Astrocyte (in vitro differentiated cells and primary cell): ENCODE measurements around the gene HOXC6. TPM values are rescaled to one million over a fixed set of nuclear protein-coding genes. Genes with fewer than 3 reads are reported as not detected.

ENCODE experiments used
- DNase-seq: peaks from one replicate; pipeline ENCODE4 v3.0.0-alpha.2; 2010; ENCODE audit warnings: low read depth
- FAIRE-seq: peaks from 2 replicates; lab custom pipeline; 2011; peaks lifted over from hg19 to GRCh38; lab: Jason Lieb, UNC
- H2AFZ ChIP-seq: 2 replicates; pipeline ENCODE4 v1.6.0; 2012; ENCODE audit warnings: low read depth, low read length, inconsistent platforms
- H3K27ac ChIP-seq: 2 replicates; pipeline ENCODE4 v1.5.1; 2011; ENCODE audit warnings: low read depth, low read length, inconsistent platforms
- H3K27me3 ChIP-seq: 2 replicates; pipeline ENCODE4 v1.6.0; 2011; ENCODE audit warnings: low read length, inconsistent platforms; ENCODE audit not compliant: insufficient read depth
- H3K36me3 ChIP-seq: 2 replicates; pipeline ENCODE4 v1.5.1; 2011; ENCODE audit warnings: low read length, inconsistent platforms; ENCODE audit not compliant: insufficient read depth
- H3K4me1 ChIP-seq: 2 replicates; pipeline ENCODE4 v1.5.1; 2011; ENCODE audit warnings: low read length, inconsistent platforms; ENCODE audit not compliant: insufficient read depth
- H3K4me2 ChIP-seq: 2 replicates; pipeline ENCODE4 v1.6.0; 2012; ENCODE audit warnings: low read length, inconsistent platforms
- H3K4me3 ChIP-seq: 2 replicates; pipeline ENCODE4 v1.5.1; 2011; ENCODE audit warnings: low read depth, mild to moderate bottlenecking, low read length, inconsistent platforms; ENCODE audit not compliant: insufficient read depth
- H3K79me2 ChIP-seq: 2 replicates; pipeline ENCODE4 v1.6.0; 2012; ENCODE audit warnings: mild to moderate bottlenecking, low read length, inconsistent platforms; ENCODE audit not compliant: insufficient read depth
- H3K9ac ChIP-seq: 2 replicates; pipeline ENCODE4 v1.6.0; 2012; ENCODE audit warnings: mild to moderate bottlenecking, low read length, inconsistent platforms
- H3K9me3 ChIP-seq: 2 replicates; pipeline ENCODE4 v1.5.1; 2012; ENCODE audit warnings: low read depth, mild to moderate bottlenecking, low read length, inconsistent platforms; ENCODE audit not compliant: insufficient read depth
- H4K20me1 ChIP-seq: 2 replicates; pipeline ENCODE4 v1.6.0; 2012; ENCODE audit warnings: low read length, inconsistent platforms; ENCODE audit not compliant: insufficient read depth
- H3K27ac Mint-ChIP-seq: one replicate; pipeline ENCODE4 v1.8.0; 2021; ENCODE audit warnings: mild to moderate bottlenecking, mixed read lengths; ENCODE audit not compliant: unreplicated experiment
- H3K27me3 Mint-ChIP-seq: one replicate; pipeline ENCODE4 v1.8.0; 2021; ENCODE audit warnings: low read depth, mixed read lengths; ENCODE audit not compliant: unreplicated experiment
- H3K36me3 Mint-ChIP-seq: one replicate; pipeline ENCODE4 v1.8.0; 2021; ENCODE audit warnings: low read depth, mixed read lengths; ENCODE audit not compliant: unreplicated experiment
- H3K4me1 Mint-ChIP-seq: one replicate; pipeline ENCODE4 v1.8.0; 2021; ENCODE audit warnings: low read depth, mixed read lengths; ENCODE audit not compliant: unreplicated experiment
- H3K4me3 Mint-ChIP-seq: one replicate; pipeline ENCODE4 v1.8.0; 2021; ENCODE audit warnings: mild to moderate bottlenecking, moderate library complexity, mixed read lengths; ENCODE audit not compliant: unreplicated experiment
- H3K9me3 Mint-ChIP-seq: one replicate; pipeline ENCODE4 v1.8.0; 2021; ENCODE audit warnings: mild to moderate bottlenecking, mixed read lengths; ENCODE audit not compliant: unreplicated experiment
- EZH2 ChIP-seq: IDR thresholded peaks from 2 replicates; pipeline ENCODE4 v1.6.1; 2012; ENCODE audit warnings: mild to moderate bottlenecking, low read length, inconsistent platforms; ENCODE audit not compliant: insufficient read depth
- total RNA-seq: library from RNA; stranded (reverse); gene quantifications from 2 replicates; pipeline ENCODE4 v1.2.1, GENCODE V29; 2021
- TF ChIP-seq, protein P1 (sequence below): IDR thresholded peaks from 2 replicates; pipeline ENCODE4 v1.5.1; 2011; ENCODE audit warnings: low read depth, mild to moderate bottlenecking, inconsistent platforms, low read length, moderate library complexity; ENCODE audit not compliant: insufficient read depth

The HOXC6 gene
- total RNA-seq, 1 donor from 2014 or later, result not detected

GRCh38 chr12:53997204-53998109, 30.8 kb upstream of the HOXC6 start:
- Histone ChIP-seq H3K79me2 (no peaks in the 10 kb centered on the region), H3K4me1 (peaks cover 4% of the 10 kb centered on the region), H3K9me3 (peaks cover 7% of the 10 kb centered on the region), H3K4me3 (no peak overlapping the region), H2AFZ (no peak overlapping the region), H3K27ac (no peak overlapping the region), H3K4me2 (no peak overlapping the region), H3K27me3 (peaks cover 93% of the 10 kb centered on the region), H3K36me3 (no peaks in the 10 kb centered on the region), H3K9ac (no peak overlapping the region), H4K20me1 (no peaks in the 10 kb centered on the region)
- Mint-ChIP-seq H3K36me3 (no peaks in the 10 kb centered on the region), H3K4me3 (no peak overlapping the region), H3K27me3 (peaks cover 84% of the 10 kb centered on the region), H3K9me3 (peaks cover 24% of the 10 kb centered on the region), H3K4me1 (no peaks in the 10 kb centered on the region), H3K27ac (no peak overlapping the region)
- DNase-seq (no peak), FAIRE-seq (no peak)
- TF ChIP-seq EZH2, result peak; percentile 72
- TF ChIP-seq, protein P1, sequence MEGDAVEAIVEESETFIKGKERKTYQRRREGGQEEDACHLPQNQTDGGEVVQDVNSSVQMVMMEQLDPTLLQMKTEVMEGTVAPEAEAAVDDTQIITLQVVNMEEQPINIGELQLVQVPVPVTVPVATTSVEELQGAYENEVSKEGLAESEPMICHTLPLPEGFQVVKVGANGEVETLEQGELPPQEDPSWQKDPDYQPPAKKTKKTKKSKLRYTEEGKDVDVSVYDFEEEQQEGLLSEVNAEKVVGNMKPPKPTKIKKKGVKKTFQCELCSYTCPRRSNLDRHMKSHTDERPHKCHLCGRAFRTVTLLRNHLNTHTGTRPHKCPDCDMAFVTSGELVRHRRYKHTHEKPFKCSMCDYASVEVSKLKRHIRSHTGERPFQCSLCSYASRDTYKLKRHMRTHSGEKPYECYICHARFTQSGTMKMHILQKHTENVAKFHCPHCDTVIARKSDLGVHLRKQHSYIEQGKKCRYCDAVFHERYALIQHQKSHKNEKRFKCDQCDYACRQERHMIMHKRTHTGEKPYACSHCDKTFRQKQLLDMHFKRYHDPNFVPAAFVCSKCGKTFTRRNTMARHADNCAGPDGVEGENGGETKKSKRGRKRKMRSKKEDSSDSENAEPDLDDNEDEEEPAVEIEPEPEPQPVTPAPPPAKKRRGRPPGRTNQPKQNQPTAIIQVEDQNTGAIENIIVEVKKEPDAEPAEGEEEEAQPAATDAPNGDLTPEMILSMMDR, result no peak

DNA sequence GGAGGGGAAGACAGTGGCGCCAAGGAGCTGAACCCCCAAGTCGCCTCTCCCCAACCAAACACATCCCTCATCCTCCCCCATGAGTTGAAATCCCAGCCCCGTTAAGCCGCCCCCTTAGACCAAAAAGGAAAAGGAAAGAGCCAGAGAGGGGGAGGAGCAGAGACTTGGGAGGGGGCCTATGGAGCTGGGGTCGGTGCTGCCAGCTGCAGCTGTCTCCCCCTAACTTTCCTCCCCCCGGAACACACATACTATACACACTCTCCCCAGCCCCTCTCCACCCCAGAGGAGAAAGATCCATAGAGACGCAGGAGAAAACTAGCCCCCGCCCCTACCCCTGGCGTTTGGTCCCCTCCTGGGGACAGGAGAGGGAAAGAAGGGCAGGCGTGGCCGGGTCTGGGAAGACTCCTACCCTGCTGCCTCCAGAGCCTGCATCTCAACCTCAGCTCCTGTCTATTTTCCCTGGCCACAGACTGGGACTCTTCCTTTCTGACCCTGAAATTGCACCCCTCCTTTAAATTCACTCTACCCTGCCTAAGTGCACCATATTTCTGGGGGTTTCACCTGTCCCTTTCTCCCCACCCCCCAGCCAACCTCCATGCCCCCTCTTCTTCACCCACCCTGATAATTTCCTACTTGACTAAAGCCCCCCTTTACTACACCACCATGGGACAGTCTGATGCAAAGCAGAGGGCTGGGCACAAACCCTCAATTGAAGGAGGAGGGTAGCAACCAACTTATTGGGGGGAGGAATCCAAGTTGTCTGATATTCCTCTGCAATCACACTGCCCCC, 29.9 kb upstream of the HOXC6 start:
- no peak overlapping the region for H3K4me2 ChIP-seq
- no peaks in the 10 kb centered on the region for H3K36me3 ChIP-seq
- Mint-ChIP-seq H3K36me3 (no peaks in the 10 kb centered on the region), H3K27me3 (peaks cover 84% of the 10 kb centered on the region), H3K4me3 (no peak overlapping the region), H3K4me1 (no peaks in the 10 kb centered on the region), H3K27ac (no peak overlapping the region), H3K9me3 (peaks cover 28% of the 10 kb centered on the region)
- H3K79me2 ChIP-seq, result no peaks in the 10 kb centered on the region
- no peak overlapping the region for H3K4me3 ChIP-seq
- peaks cover 4% of the 10 kb centered on the region for H3K4me1 ChIP-seq
- no peak overlapping the region for H2AFZ ChIP-seq
- no peak for DNase-seq
- H3K9me3 ChIP-seq, result peaks cover 5% of the 10 kb centered on the region
- H3K27me3 ChIP-seq, result peaks cover 96% of the 10 kb centered on the region
- H3K27ac ChIP-seq, result no peak overlapping the region
- H3K9ac ChIP-seq, result no peak overlapping the region
- H4K20me1 ChIP-seq, result no peaks in the 10 kb centered on the region
- FAIRE-seq, result no peak
- TF ChIP-seq, protein P1, result no peak
- no peak for TF ChIP-seq EZH2
